Peyer's patch (tissue), 4 donors: ENCODE results near the gene P2RY14. TPM values are rescaled to one million over a fixed set of nuclear protein-coding genes. Genes with fewer than 3 reads are reported as not detected.

ENCODE experiments used
- DNase-seq, 3 donors: peaks; one replicate each; pipeline ENCODE4 v3.0.0-alpha.2; 2017 to 2019
- H3K27ac ChIP-seq, 4 donors: fragments of 200-600 bp; sonication (generic); one replicate each; pipeline ENCODE4 v1.5.1; 2016 to 2019
- H3K27me3 ChIP-seq, 2 donors: fragments of 200-600 bp; sonication (generic); one replicate each; pipeline ENCODE4 v1.5.1; 2019
- H3K36me3 ChIP-seq, 3 donors: fragments of 200-600 bp; sonication (generic); one replicate each; pipeline ENCODE4 v1.5.1; 2016 to 2019
- H3K4me1 ChIP-seq, 4 donors: fragments of 200-600 bp; sonication (generic); one replicate each; pipeline ENCODE4 v1.5.1; 2016 to 2019
- H3K4me3 ChIP-seq, 4 donors: fragments of 200-600 bp; sonication (generic); 1 replicate in 3 of 4; 2 replicates in 1 of 4; pipeline ENCODE4 v1.5.1; 2016 to 2019; ENCODE audit warnings: mild to moderate bottlenecking in 1 of 4
- H3K9me3 ChIP-seq, 4 donors: fragments of 200-600 bp; sonication (generic); one replicate each; pipeline ENCODE4 v1.5.1; 2016 to 2019; ENCODE audit warnings: mild to moderate bottlenecking in 1 of 4
- POLR2A ChIP-seq, 2 donors: fragments of 450-650 bp; IDR thresholded peaks; one replicate each; pipeline ENCODE4 v1.5.1; 2017; ENCODE audit warnings: antibody characterized with exemption in 2 of 2, mild to moderate bottlenecking in 2 of 2, moderate library complexity in 2 of 2
- total RNA-seq, 4 donors: library from RNA; depleted of rRNA; stranded (reverse); fragments of >200 nt; gene quantifications; one replicate each; pipeline ENCODE4 v1.1.0, GENCODE V29; 2016
- TF ChIP-seq, protein P1 (sequence below), 6 experiments: fragments of 450-650 bp in 4 of 6; fragments of 200-600 bp in 2 of 6; sonication (generic) in 1 of 6; IDR thresholded peaks; one replicate each; pipeline ENCODE4 v1.5.1; 2017 to 2019; ENCODE audit warnings: antibody characterized with exemption in 6 of 6, mild to moderate bottlenecking in 3 of 6, moderate library complexity in 1 of 6

Gene P2RY14
- total RNA-seq, 4 donors from 2014 or later = 1.2 to 3.6 (median 2.0) TPM

DNA sequence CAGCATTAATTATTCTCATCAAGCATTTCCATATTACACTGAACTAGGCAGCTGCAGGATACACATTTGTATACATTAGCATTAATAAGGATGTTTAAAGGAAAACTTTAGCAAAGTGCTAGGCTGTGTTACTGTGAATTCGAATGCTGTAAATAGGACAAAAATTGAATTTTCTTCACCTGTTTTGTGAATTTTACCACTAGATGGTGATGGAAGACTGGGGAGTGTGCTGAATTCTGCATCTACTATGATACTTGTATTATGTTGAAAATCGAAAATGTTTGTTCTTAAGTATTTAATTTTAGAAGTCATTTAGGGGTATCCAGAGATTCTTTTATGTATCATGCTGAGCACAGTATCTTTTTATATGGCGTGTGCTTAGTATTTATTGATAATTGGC lies 12.3 kb upstream of the P2RY14 start:
- Histone ChIP-seq H3K4me3 (no peak overlapping the region), H3K27ac (no peak overlapping the region), H3K9me3 (no peaks in the 10 kb centered on the region), H3K4me1 (no peaks in the 10 kb centered on the region), H3K36me3 (no peaks in the 10 kb centered on the region), H3K27me3 (no peaks in the 10 kb centered on the region)
- TF ChIP-seq, protein P1, sequence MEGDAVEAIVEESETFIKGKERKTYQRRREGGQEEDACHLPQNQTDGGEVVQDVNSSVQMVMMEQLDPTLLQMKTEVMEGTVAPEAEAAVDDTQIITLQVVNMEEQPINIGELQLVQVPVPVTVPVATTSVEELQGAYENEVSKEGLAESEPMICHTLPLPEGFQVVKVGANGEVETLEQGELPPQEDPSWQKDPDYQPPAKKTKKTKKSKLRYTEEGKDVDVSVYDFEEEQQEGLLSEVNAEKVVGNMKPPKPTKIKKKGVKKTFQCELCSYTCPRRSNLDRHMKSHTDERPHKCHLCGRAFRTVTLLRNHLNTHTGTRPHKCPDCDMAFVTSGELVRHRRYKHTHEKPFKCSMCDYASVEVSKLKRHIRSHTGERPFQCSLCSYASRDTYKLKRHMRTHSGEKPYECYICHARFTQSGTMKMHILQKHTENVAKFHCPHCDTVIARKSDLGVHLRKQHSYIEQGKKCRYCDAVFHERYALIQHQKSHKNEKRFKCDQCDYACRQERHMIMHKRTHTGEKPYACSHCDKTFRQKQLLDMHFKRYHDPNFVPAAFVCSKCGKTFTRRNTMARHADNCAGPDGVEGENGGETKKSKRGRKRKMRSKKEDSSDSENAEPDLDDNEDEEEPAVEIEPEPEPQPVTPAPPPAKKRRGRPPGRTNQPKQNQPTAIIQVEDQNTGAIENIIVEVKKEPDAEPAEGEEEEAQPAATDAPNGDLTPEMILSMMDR (IDR thresholded peaks at IDR 0.05) = peak in 2 of 6 experiments; percentile 30 to 35
- no peak for TF ChIP-seq POLR2A (IDR thresholded peaks at IDR 0.05)
- DNase-seq = no peak

DNA sequence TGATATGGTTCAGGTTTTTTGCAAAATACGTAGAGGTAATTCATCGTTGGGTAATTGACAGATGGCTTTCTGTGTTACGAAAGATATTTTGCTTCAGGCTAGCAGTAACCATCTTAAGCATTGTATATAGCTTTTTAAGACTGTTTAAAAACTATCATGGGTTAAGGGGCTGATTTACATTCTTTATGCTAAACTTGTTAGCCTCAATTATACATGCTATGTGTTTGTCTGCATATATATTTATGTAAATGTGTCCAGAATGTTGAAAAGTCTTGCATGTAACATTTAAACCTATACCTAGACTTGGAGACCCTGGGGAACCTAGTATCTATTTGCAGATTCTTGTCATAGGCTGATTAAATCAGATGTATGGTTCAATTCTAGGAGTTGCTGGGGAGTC lies 11.1 kb upstream of the P2RY14 start:
- DNase-seq = no peak
- H3K36me3 ChIP-seq = no peaks in the 10 kb centered on the region
- no peaks in the 10 kb centered on the region for H3K4me1 ChIP-seq
- H3K27ac ChIP-seq = no peak overlapping the region
- no peaks in the 10 kb centered on the region for H3K9me3 ChIP-seq
- H3K4me3 ChIP-seq = no peak overlapping the region
- TF ChIP-seq POLR2A (IDR thresholded peaks at IDR 0.05) = no peak
- TF ChIP-seq, protein P1 (IDR thresholded peaks at IDR 0.05) = no peak
- H3K27me3 ChIP-seq = no peaks in the 10 kb centered on the region

DNA sequence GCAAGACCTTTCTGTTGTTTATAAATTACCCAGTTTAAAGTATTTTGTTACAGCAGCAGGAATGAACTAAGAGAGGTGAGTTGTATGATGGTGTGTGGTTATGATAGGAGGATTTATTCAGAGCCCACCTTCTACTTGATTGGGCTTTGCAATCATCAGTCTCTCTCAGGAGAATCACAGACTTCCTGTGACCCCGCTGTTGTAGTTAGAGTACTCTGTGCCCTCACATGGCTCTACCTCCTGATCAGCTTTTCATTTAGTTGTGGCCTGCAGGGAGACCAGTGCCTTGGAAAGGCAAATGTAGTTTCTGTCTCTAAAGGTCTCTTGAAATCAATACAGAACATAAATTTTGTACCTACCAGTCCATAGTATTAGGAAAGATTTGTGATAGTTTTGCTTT lies 7.6 kb upstream of the P2RY14 start:
- no peak overlapping the region for H3K27ac ChIP-seq
- DNase-seq = no peak
- H3K4me1 ChIP-seq = no peaks in the 10 kb centered on the region
- TF ChIP-seq POLR2A (IDR thresholded peaks at IDR 0.05) = no peak
- TF ChIP-seq, protein P1 (IDR thresholded peaks at IDR 0.05) = no peak
- no peaks in the 10 kb centered on the region for H3K9me3 ChIP-seq
- no peak overlapping the region for H3K4me3 ChIP-seq
- no peaks in the 10 kb centered on the region for H3K27me3 ChIP-seq
- no peaks in the 10 kb centered on the region for H3K36me3 ChIP-seq

DNA sequence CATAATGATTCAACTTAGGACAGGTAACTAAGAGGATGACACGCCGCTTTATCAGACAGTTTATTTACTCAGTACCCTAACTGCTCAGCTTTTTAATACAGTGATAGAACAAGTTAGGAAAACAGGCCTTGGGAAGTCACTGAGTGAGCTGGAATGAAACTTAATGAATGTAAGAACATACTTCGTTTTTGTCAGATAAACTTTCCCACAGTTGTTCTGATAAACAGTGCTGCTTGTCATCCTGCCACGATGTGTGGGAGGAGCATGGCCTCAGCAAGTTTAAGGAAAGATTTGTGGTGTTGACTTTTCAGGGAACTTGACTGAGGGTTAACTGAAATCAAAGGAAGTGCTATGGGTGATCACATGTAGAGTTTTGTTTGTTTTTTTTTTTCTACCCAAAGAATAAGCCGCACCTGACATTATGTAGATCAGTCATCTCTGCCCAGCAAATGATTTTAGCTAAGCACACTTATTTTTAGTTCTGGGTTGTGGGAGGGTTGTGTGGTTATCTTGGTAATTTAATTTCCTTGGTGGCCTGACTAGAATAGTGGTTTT lies 5.6 kb upstream of the P2RY14 start:
- H3K36me3 ChIP-seq = no peaks in the 10 kb centered on the region
- H3K27me3 ChIP-seq = no peaks in the 10 kb centered on the region
- DNase-seq = no peak
- H3K9me3 ChIP-seq = no peaks in the 10 kb centered on the region
- H3K4me1 ChIP-seq = peaks cover 0 to 6% (median 0%) of the 10 kb centered on the region in 4 donors
- H3K4me3 ChIP-seq = no peak overlapping the region
- TF ChIP-seq POLR2A (IDR thresholded peaks at IDR 0.05) = no peak
- TF ChIP-seq, protein P1 (IDR thresholded peaks at IDR 0.05) = no peak
- peak overlapping the region in 3 of 4 donors; percentile 6 to 30 (median 17) for H3K27ac ChIP-seq

DNA sequence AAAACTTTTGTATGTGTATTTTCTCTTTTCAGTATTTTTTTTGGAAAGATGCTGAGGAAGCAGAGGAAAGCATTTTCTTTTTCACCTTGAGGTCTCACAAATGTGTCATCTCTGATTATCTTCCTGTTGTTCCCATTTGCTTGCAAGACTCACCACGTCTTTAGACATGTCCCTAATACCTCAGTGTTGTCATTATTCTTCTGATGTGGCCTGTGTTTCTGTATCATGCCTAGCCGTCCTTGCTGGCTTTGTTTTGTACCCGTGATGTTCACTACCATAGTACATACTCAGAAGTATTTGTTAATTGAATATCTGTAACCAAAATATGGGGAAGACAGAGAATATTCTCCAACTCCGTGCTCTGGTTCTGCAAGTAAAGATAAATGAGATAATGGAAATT lies 5.0 kb upstream of the P2RY14 start:
- Histone ChIP-seq H3K36me3 (no peaks in the 10 kb centered on the region), H3K27me3 (no peaks in the 10 kb centered on the region), H3K4me1 (peaks cover 0 to 8% (median 0%) of the 10 kb centered on the region in 4 donors), H3K4me3 (no peak overlapping the region), H3K9me3 (no peaks in the 10 kb centered on the region), H3K27ac (peak overlapping the region in 2 of 4 donors; percentile 17 to 30)
- DNase-seq = no peak
- TF ChIP-seq POLR2A (IDR thresholded peaks at IDR 0.05) = no peak
- TF ChIP-seq, protein P1 (IDR thresholded peaks at IDR 0.05) = no peak

DNA sequence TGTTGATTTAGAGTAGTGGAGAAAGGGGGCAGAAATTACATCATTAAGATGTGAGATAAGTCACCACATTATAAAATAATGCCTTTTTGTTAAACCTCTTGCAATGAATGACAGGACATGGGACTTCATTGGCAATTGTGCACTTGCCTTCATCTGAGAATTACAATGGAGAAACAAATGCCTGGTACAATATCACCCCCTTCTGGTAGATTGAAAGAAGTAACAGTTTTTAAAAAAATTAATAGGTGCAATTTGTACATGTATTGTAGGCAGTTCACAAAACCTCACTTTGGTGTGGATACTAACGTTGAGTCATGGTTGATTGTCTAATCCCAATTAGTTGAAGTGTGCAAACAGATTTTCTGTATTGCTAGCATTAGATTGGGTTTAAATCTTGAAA lies 4.6 kb upstream of the P2RY14 start:
- Histone ChIP-seq H3K4me1 (peaks cover 0 to 8% (median 0%) of the 10 kb centered on the region in 4 donors), H3K4me3 (no peak overlapping the region), H3K27ac (no peak overlapping the region), H3K9me3 (no peaks in the 10 kb centered on the region), H3K36me3 (no peaks in the 10 kb centered on the region), H3K27me3 (no peaks in the 10 kb centered on the region)
- TF ChIP-seq, protein P1 (IDR thresholded peaks at IDR 0.05) = peak; percentile 35 to 90 (median 82)
- no peak for TF ChIP-seq POLR2A (IDR thresholded peaks at IDR 0.05)
- DNase-seq = no peak
